Measurements from ENCODE around the gene HAUS7. TPM values are rescaled to one million over a fixed set of nuclear protein-coding genes. Genes with fewer than 3 reads are reported as not detected.
A peak's percentile ranks its signal among the peaks of the same experiment; 100 is the strongest.

HAUS7 gene
- total and polyA plus RNA-seq, 2 of the 8 experiments (the other 6 are each of a cell fraction or from before 2014, with no cell fraction given): 45.4 to 54.0 TPM

- Histone ChIP-seq H3K36me3 (ENCODE audit: control insufficient read depth in 2 of 4, insufficient read depth in 4 of 4, low read length in 3 of 4) (no peaks in the 10 kb centered on the region), H3K4me2 (ENCODE audit: insufficient read depth in 1 of 2, low read depth in 2 of 2, low read length in 2 of 2) (no peak overlapping the region), H3K23me2 (ENCODE audit: low read depth, low read length) (peaks cover 4% of the 10 kb centered on the region; the same call in 1 of the 2 replicates), H3K27ac (ENCODE audit: low read depth, low read length) (no peak overlapping the region), H4K91ac (replicated peaks; ENCODE audit: insufficient read length, low read length) (no peak overlapping the region), H3K18ac (ENCODE audit: extremely low read depth, low read length) (no peak overlapping the region), H3K9me3 (ENCODE audit: insufficient read depth in 2 of 2, low read depth in 1 of 2, low read length in 1 of 2) (no peaks in the 10 kb centered on the region), H3K79me1 (ENCODE audit: low read depth, low read length) (no peaks in the 10 kb centered on the region), H3K9ac (replicated peaks in 1 of 4; ENCODE audit: extremely low read depth in 1 of 4, low read depth in 3 of 4, low read length in 3 of 4) (no peak overlapping the region), H3K14ac (ENCODE audit: insufficient read length) (no peak overlapping the region), H3K27me3 (replicated peaks in 1 of 4; ENCODE audit: control insufficient read depth in 3 of 4, extremely low read depth in 1 of 4, insufficient read depth in 3 of 4, low read length in 3 of 4) (no peaks in the 10 kb centered on the region), H2BK15ac (ENCODE audit: low read length) (no peak overlapping the region), H3K4ac (replicated peaks; ENCODE audit: insufficient read length, low read depth, low read length) (no peak overlapping the region), H4K5ac (ENCODE audit: insufficient read length, low read depth, low read length) (no peak overlapping the region), H2BK12ac (ENCODE audit: low read depth, low read length) (no peak overlapping the region), H3K4me3 (ENCODE audit: extremely low read depth in 1 of 4, insufficient read depth in 2 of 4, low read depth in 3 of 4, low read length in 4 of 4) (no peak overlapping the region), H3K4me1 (replicated peaks in 1 of 4; ENCODE audit: control insufficient read depth in 3 of 4, insufficient read depth in 4 of 4, low read length in 3 of 4) (peaks cover 0 to 1% (median 0%) of the 10 kb centered on the region in 4 experiments; a peak in 2 of 7 replicates), H2BK120ac (replicated peaks; ENCODE audit: low read depth, low read length) (no peak overlapping the region), H3K56ac (replicated peaks; ENCODE audit: insufficient read length, low read depth, low read length) (no peak overlapping the region), H4K8ac (ENCODE audit: extremely low read depth, insufficient read depth, low read length) (no peak overlapping the region), H2AFZ (ENCODE audit: low read length) (no peak overlapping the region), H3K23ac (ENCODE audit: insufficient read length) (no peak overlapping the region), H3K79me2 (ENCODE audit: control insufficient read depth in 1 of 2, insufficient read depth in 2 of 2, low read length in 2 of 2) (no peaks in the 10 kb centered on the region), H2BK20ac (ENCODE audit: low read length) (no peak overlapping the region), H4K20me1 (replicated peaks in 1 of 2; ENCODE audit: control insufficient read depth in 1 of 2, insufficient read depth in 2 of 2, low read length in 2 of 2) (peaks cover 0 to 2% of the 10 kb centered on the region in 2 experiments), H2BK5ac (ENCODE audit: low read depth, low read length) (no peak overlapping the region), H2AK5ac (ENCODE audit: low read depth, low read length) (no peak overlapping the region)
- CTCF ChIA-PET (ENCODE audit: partially characterized antibody): interaction anchor here (0.6 to 8.5 kb wide), 25 partner anchors 9 to 554 kb away, joined by 3 to 84 read pairs (median 4); partner anchors contain the start of genes BGN and HAUS7
- FAIRE-seq (peak; percentile 48), DNase-seq (ENCODE audit: low read depth in 1 of 2, low spot score in 2 of 2) (peak; percentile 43 to 91)
- POLR2A ChIA-PET (ENCODE audit: partially characterized antibody): interaction anchor here (0.8 to 1.0 kb wide), 2 partner anchors 9 to 37 kb away, joined by 3 read pairs; partner anchors contain the start of genes ATP2B3 and HAUS7
- WGBS, 2 experiments (ENCODE audit: extremely low coverage in 1 of 2, insufficient coverage in 1 of 2, insufficient read length in 1 of 2, insufficient replicate concordance in 2 of 2, low coverage in 1 of 2, low lambda C conversion rate in 2 of 2, missing lambda C conversion rate in 1 of 2): 23% methylated on average over 16 of the region's 19 CpGs; no CpG with 5 or more reads in 1 of the 2 experiments
- TF ChIP-seq EP300 (IDR thresholded peaks at IDR 0.05; ENCODE audit: borderline replicate concordance in 1 of 2, low read depth in 2 of 2, low read length in 2 of 2) (no peak), CEBPB (IDR thresholded peaks at IDR 0.05; ENCODE audit: low read depth, low read length) (no peak), CHD2 (IDR thresholded peaks at IDR 0.05; ENCODE audit: low read length) (no peak), CTCF (IDR thresholded peaks at IDR 0.05; ENCODE audit: control extremely low read depth in 1 of 3, insufficient read depth in 1 of 3, low read depth in 1 of 3, low read length in 3 of 3) (peak in 2 of 3 experiments; percentile 84 to 92; a peak in 3 of 4 replicates), CREB1 (IDR thresholded peaks at IDR 0.05) (no peak), BACH1 (IDR thresholded peaks at IDR 0.05; ENCODE audit: low read length) (no peak), TBP (IDR thresholded peaks at IDR 0.05; ENCODE audit: low read depth, low read length) (no peak), ZNF274 (IDR thresholded peaks at IDR 0.05; ENCODE audit: borderline replicate concordance, extremely low read depth, low read length) (no peak), RAD21 (IDR thresholded peaks at IDR 0.05 in 1 of 2, conservative IDR thresholded peaks at IDR 0.05 in 1 of 2; ENCODE audit: low read depth in 2 of 2, low read length in 2 of 2) (peak; percentile 84 to 92), GTF2F1 (IDR thresholded peaks at IDR 0.05; ENCODE audit: borderline replicate concordance, low read depth, low read length) (no peak)
Observed at GRCh38 chrX:153507484-153508178, 37.3 kb upstream of the HAUS7 start.
